OCI-LY7 (cell line): ENCODE results near the gene HSD17B4. TPM values are rescaled to one million over a fixed set of nuclear protein-coding genes. Genes with fewer than 3 reads are reported as not detected.
"Not testable (repeated sequence)": the region's sequence is repeated elsewhere in the genome, so short reads cannot be mapped to it uniquely, and the experiment has no call there.

ENCODE experiments used
- BruUV-seq: library from RNA; stranded (reverse); fragments of 400-500 nt; replicated peaks from 2 replicates; lab custom pipeline; 2021; lab: Mats Ljungman, UMichigan
- CTCF ChIA-PET: fragments of 300-600 bp; sonication (Branson Sonifier 250); formaldehyde crosslinking; loops from one replicate; lab custom pipeline; 2022; ENCODE audit warnings: antibody characterized with exemption; ENCODE audit not compliant: unreplicated experiment; lab: Charles Lee
- POLR2A ChIA-PET: fragments of 300-600 bp; sonication (Branson Sonifier 250); formaldehyde crosslinking; loops from one replicate; lab custom pipeline; 2022; ENCODE audit warnings: antibody characterized with exemption; lab: Charles Lee
- DNase-seq: peaks from one replicate; pipeline ENCODE4 v3.0.0-alpha.2; 2015; ENCODE audit warnings: low spot score
- H2AFZ ChIP-seq: fragments of 200-600 bp; sonication (generic), shearing (Covaris generic); 2 replicates; pipeline ENCODE4 v1.6.1; 2014; ENCODE audit warnings: mild to moderate bottlenecking, antibody characterized with exemption, low read length, moderate library complexity
- H3K27ac ChIP-seq: fragments of 200-600 bp; sonication (generic); 2 replicates; pipeline ENCODE4 v1.5.1; 2014; ENCODE audit warnings: mixed run types, low read depth, mild to moderate bottlenecking, moderate library complexity, low read length, inconsistent platforms; ENCODE audit not compliant: poor library complexity, severe bottlenecking
- H3K36me3 ChIP-seq: fragments of 200-600 bp; sonication (generic); 2 replicates; pipeline ENCODE4 v1.6.1; 2014; ENCODE audit warnings: mild to moderate bottlenecking, antibody characterized with exemption, low read length, moderate library complexity, mixed read lengths; ENCODE audit not compliant: insufficient read depth
- H3K4me1 ChIP-seq: fragments of 200-600 bp; sonication (generic); 2 replicates; pipeline ENCODE4 v1.5.1; 2014; ENCODE audit warnings: mild to moderate bottlenecking, low read length; ENCODE audit not compliant: insufficient read depth, poor library complexity, severe bottlenecking
- H3K4me2 ChIP-seq: fragments of 200-600 bp; sonication (generic); 2 replicates; pipeline ENCODE4 v1.6.1; 2014; ENCODE audit warnings: mild to moderate bottlenecking, low read length
- H3K4me3 ChIP-seq: fragments of 200-600 bp; sonication (generic); 2 replicates; pipeline ENCODE4 v1.5.1; 2014; ENCODE audit warnings: mild to moderate bottlenecking, low read depth, low read length; ENCODE audit not compliant: poor library complexity, severe bottlenecking
- H3K79me2 ChIP-seq: fragments of 200-600 bp; sonication (generic); 2 replicates; pipeline ENCODE4 v1.6.1; 2016; ENCODE audit warnings: low read depth, mild to moderate bottlenecking, low read length, moderate library complexity, mixed read lengths; ENCODE audit not compliant: insufficient read depth
- H3K9me2 ChIP-seq: fragments of 200-600 bp; sonication (generic); 2 replicates; pipeline ENCODE4 v1.6.1; 2016; ENCODE audit warnings: mild to moderate bottlenecking, low read length, mixed read lengths; ENCODE audit not compliant: insufficient read depth
- H3K9me3 ChIP-seq: fragments of 200-600 bp; sonication (generic); 2 replicates; pipeline ENCODE4 v1.6.1; 2014; ENCODE audit warnings: mild to moderate bottlenecking, mixed run types, low read length, mixed read lengths
- H4K20me1 ChIP-seq: fragments of 200-600 bp; sonication (generic); 2 replicates; pipeline ENCODE4 v1.6.1; 2014; ENCODE audit warnings: mild to moderate bottlenecking, antibody characterized with exemption, low read length, moderate library complexity, mixed read lengths; ENCODE audit not compliant: insufficient read depth
- CTCF ChIP-seq: fragments of 200-600 bp; sonication (generic); conservative IDR thresholded peaks from 2 replicates; pipeline ENCODE4 v1.5.1; 2014; ENCODE audit warnings: mild to moderate bottlenecking, antibody characterized with exemption, low read length, moderate library complexity, mixed read lengths
- EZH2phosphoT487 ChIP-seq: fragments of 200-600 bp; sonication (generic); IDR thresholded peaks from 2 replicates; pipeline ENCODE4 v1.6.1; 2018; ENCODE audit warnings: low read depth, borderline replicate concordance, mild to moderate bottlenecking, mixed run types, antibody characterized with exemption, low read length, moderate library complexity, mixed read lengths
- intact Hi-C: fragments of 100-400 bp; cut with micrococcal nuclease; formaldehyde crosslinking; loops from one replicate; pipeline ENCODE4 v1.10.0; 2022; ENCODE audit not compliant: unreplicated experiment
- total RNA-seq, 2 experiments: library from RNA; depleted of rRNA in 1 of 2; stranded (reverse); fragments of >200 nt in 1 of 2; shearing (Covaris generic) in 1 of 2; gene quantifications; 2 replicates each; pipeline ENCODE4 v1.2.3, GENCODE V29; 2014 to 2022

Gene HSD17B4
- total RNA-seq, 2 experiments from 2014 or later: 55.4 to 145 TPM

- no peak overlapping the region for H3K27ac ChIP-seq
- H2AFZ ChIP-seq: no peak overlapping the region
- no peaks in the 10 kb centered on the region for H3K4me1 ChIP-seq
- TF ChIP-seq EZH2phosphoT487 (no peak), CTCF (no peak)
- H3K79me2 ChIP-seq: no peaks in the 10 kb centered on the region
- H3K9me3 ChIP-seq: no peaks in the 10 kb centered on the region
- H3K9me2 ChIP-seq: no peaks in the 10 kb centered on the region
- ChIA-PET CTCF (no interaction called here), POLR2A (interaction anchor here (0.7 to 1.9 kb wide), 4 partner anchors 12 to 435 kb away, joined by 4 to 5 read pairs (median 4); no protein-coding TSS in a partner anchor)
- intact Hi-C loops: no loop called here
- no peaks in the 10 kb centered on the region for H4K20me1 ChIP-seq
- no peak for DNase-seq
- no peak overlapping the region for H3K4me2 ChIP-seq
- H3K4me3 ChIP-seq: no peak overlapping the region
- peaks cover 24% of the 10 kb centered on the region for H3K36me3 ChIP-seq
- BruUV-seq: no TSS peak
These were observed 60.0 kb downstream of the HSD17B4 start for GRCh38 chr5:119512277-119512676.

- Histone ChIP-seq H2AFZ (no peak overlapping the region), H4K20me1 (no peaks in the 10 kb centered on the region), H3K9me2 (no peaks in the 10 kb centered on the region), H3K9me3 (no peaks in the 10 kb centered on the region), H3K27ac (no peak overlapping the region), H3K4me1 (no peaks in the 10 kb centered on the region), H3K36me3 (peaks cover 17% of the 10 kb centered on the region), H3K4me3 (no peak overlapping the region), H3K79me2 (no peaks in the 10 kb centered on the region), H3K4me2 (no peak overlapping the region)
- TF ChIP-seq EZH2phosphoT487 (no peak), CTCF (no peak)
- DNase-seq: no peak
- ChIA-PET CTCF (no interaction called here), POLR2A (interaction anchor here (1.0 kb wide), 2 partner anchors 13 to 20 kb away, joined by 3 to 4 read pairs; no protein-coding TSS in a partner anchor)
- no TSS peak for BruUV-seq
- intact Hi-C loops: no loop called here
These were observed 62.9 kb downstream of the HSD17B4 start for GRCh38 chr5:119515192-119515591.

GRCh38 chr5:119517115-119517514, 64.8 kb downstream of the HSD17B4 start:
- H3K4me2 ChIP-seq, H3K9me3 ChIP-seq, intact Hi-C loops, H3K79me2 ChIP-seq, H3K4me3 ChIP-seq, CTCF ChIA-PET, H2AFZ ChIP-seq, H3K4me1 ChIP-seq, BruUV-seq, H3K9me2 ChIP-seq, H3K36me3 ChIP-seq, H4K20me1 ChIP-seq, DNase-seq, H3K27ac ChIP-seq: not testable (repeated sequence)
- POLR2A ChIA-PET: interaction anchor here (0.6 to 1.1 kb wide), 2 partner anchors 617 to 727 kb away, joined by 3 to 4 read pairs; no protein-coding TSS in a partner anchor
